AG04450 (cell line): ENCODE data around the gene ERBIN. TPM values are rescaled to one million over a fixed set of nuclear protein-coding genes. Genes with fewer than 3 reads are reported as not detected.

ENCODE experiments used
- CTCF ChIA-PET: fragments of 300-600, 350-600 bp; formaldehyde crosslinking; extraction: SDS; loops from one replicate; lab custom pipeline; 2022; ENCODE audit warnings: antibody characterized with exemption, inconsistent platforms; lab: Charles Lee
- POLR2A ChIA-PET: fragments of 350-600 bp; formaldehyde crosslinking; extraction: SDS; loops from one replicate; lab custom pipeline; 2021; ENCODE audit warnings: antibody characterized with exemption, inconsistent platforms; lab: Yijun Ruan, JAX
- DNase-seq: peaks from one replicate; pipeline ENCODE4 v3.0.0-alpha.2; 2011; ENCODE audit warnings: low read depth, low spot score
- H3K27ac ChIP-seq: one replicate; pipeline ENCODE4 v1.5.1; 2012; ENCODE audit warnings: low read depth, low read length, control low read depth
- H3K27me3 ChIP-seq: one replicate; pipeline ENCODE4 v1.6.0; 2012; ENCODE audit warnings: low read length; ENCODE audit not compliant: control insufficient read depth, insufficient read depth
- H3K4me3 ChIP-seq: 2 replicates; pipeline ENCODE4 v1.5.1; 2011; ENCODE audit warnings: mild to moderate bottlenecking, low read depth, low read length, control low read depth
- H3K9me3 ChIP-seq: 2 replicates; pipeline ENCODE4 v1.5.1; 2012; ENCODE audit warnings: low read length; ENCODE audit not compliant: control insufficient read depth, insufficient read depth
- CTCF ChIP-seq: IDR thresholded peaks from 2 replicates; pipeline ENCODE4 v1.5.1; 2011; ENCODE audit warnings: low read depth, low read length, control low read depth, inconsistent platforms
- polyA plus RNA-seq: library from polyadenylated mRNA; depleted of rRNA; stranded (reverse); fragments of >200 nt; gene quantifications from 2 replicates; pipeline ENCODE4 v1.2.3, GENCODE V29; 2011

The ERBIN gene
- polyA plus RNA-seq, 1 experiment = 64.8 TPM

GRCh38 chr5:65893749-65894430 lies 32.5 kb upstream of the ERBIN start:
- Histone ChIP-seq H3K9me3 (no peaks in the 10 kb centered on the region), H3K27ac (no peak overlapping the region), H3K27me3 (no peaks in the 10 kb centered on the region), H3K4me3 (no peak overlapping the region)
- TF ChIP-seq CTCF = no peak
- POLR2A ChIA-PET = no interaction called here
- CTCF ChIA-PET = interaction anchor here (0.6 kb wide), 1 partner anchor 229 kb away, joined by 8 read pairs; no protein-coding TSS in a partner anchor
- no peak for DNase-seq

- no peak overlapping the region for H3K27ac ChIP-seq
- H3K4me3 ChIP-seq = no peak overlapping the region
- ChIA-PET CTCF (no interaction called here), POLR2A (no interaction called here)
- no peaks in the 10 kb centered on the region for H3K9me3 ChIP-seq
- DNase-seq = no peak
- TF ChIP-seq CTCF = no peak
- peaks cover 2% of the 10 kb centered on the region for H3K27me3 ChIP-seq
Measured at GRCh38 chr5:65895891-65896290, 30.5 kb upstream of the ERBIN start.

GRCh38 chr5:65900746-65901145 lies 25.6 kb upstream of the ERBIN start:
- CTCF ChIA-PET = no interaction called here
- DNase-seq = no peak
- Histone ChIP-seq H3K9me3 (no peaks in the 10 kb centered on the region), H3K4me3 (no peak overlapping the region), H3K27me3 (peaks cover 2% of the 10 kb centered on the region), H3K27ac (no peak overlapping the region)
- POLR2A ChIA-PET = no interaction called here
- TF ChIP-seq CTCF = no peak

GRCh38 chr5:65902104-65902503 lies 24.3 kb upstream of the ERBIN start:
- peaks cover 2% of the 10 kb centered on the region for H3K27me3 ChIP-seq
- H3K9me3 ChIP-seq = no peaks in the 10 kb centered on the region
- ChIA-PET CTCF (no interaction called here), POLR2A (no interaction called here)
- no peak for TF ChIP-seq CTCF
- no peak overlapping the region for H3K4me3 ChIP-seq
- DNase-seq = no peak
- H3K27ac ChIP-seq = no peak overlapping the region

- POLR2A ChIA-PET = no interaction called here
- Histone ChIP-seq H3K27ac (no peak overlapping the region), H3K9me3 (no peaks in the 10 kb centered on the region), H3K27me3 (peaks cover 2% of the 10 kb centered on the region), H3K4me3 (no peak overlapping the region)
- no peak for DNase-seq
- CTCF ChIA-PET = no interaction called here
- TF ChIP-seq CTCF = no peak
Measured at GRCh38 chr5:65903581-65903980, 22.8 kb upstream of the ERBIN start.
